Right renal pelvis (tissue), 4 donors: ENCODE data around the gene FSD2. TPM values are rescaled to one million over a fixed set of nuclear protein-coding genes. Genes with fewer than 3 reads are reported as not detected.
"Not testable (repeated sequence)": the region's sequence is repeated elsewhere in the genome, so short reads cannot be mapped to it uniquely, and the experiment has no call there.

Experiments
- DNase-seq, 4 donors: peaks; one replicate each; pipeline ENCODE4 v3.0.0-alpha.2; 2013; ENCODE audit warnings: low read depth in 4 of 4, low spot score in 3 of 4, missing footprints in 1 of 4
- polyA plus RNA-seq, 4 donors: library from polyadenylated mRNA; unstranded; fragments of 120-200 nt; gene quantifications; one replicate each; pipeline ENCODE4 v1.2.1, GENCODE V29; 2013; ENCODE audit not compliant: insufficient read length in 4 of 4

Gene FSD2
- polyA plus RNA-seq, 4 donors, result 0.04 to 0.29 (median 0.10) TPM

DNA sequence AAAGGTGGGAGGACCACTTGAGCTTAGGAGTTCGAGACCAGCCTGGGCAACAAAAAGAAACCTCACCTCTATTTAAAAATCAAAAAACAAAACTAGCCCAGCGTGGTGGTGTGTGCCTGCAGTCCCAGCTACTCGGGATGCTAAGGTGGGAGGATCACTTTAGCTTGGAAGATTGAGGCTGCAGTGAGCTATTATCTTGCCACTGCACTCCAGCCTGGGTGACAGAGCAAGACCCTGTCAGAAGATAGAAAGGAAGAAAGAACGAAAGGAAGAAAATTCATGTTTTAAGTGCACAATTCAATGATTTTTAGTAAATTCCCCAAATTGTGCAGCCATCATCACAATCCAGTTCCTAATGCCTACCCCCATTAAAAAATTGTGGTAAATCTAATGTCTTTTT is 7.8 kb downstream of the FSD2 start:
- DNase-seq, result no peak

DNA sequence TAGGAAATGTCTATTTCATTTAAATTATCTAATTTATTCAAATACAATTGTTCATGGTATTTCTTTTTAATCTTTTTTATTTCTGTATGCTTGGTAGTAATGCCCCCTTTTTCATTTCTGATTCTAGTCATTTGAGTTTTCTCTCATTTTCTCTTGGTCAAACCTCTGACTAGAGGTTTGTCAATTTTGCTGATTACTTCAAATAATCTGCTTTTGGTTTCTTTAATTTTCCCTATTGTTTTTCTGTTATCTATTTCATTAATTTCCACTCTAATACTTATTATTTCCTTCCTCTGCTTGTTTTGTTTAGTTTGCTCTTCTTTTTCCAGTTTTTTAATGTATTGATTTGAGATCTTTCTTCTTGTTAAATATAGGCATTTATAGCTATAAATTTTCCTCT is 12.1 kb downstream of the FSD2 start:
- DNase-seq, result no peak

GRCh38 chr15:82792068-82792467 is 13.8 kb downstream of the FSD2 start:
- no peak for DNase-seq

- no peak for DNase-seq
Measured at GRCh38 chr15:82790321-82790720, 15.5 kb downstream of the FSD2 start.

- no peak for DNase-seq
Measured at GRCh38 chr15:82789491-82789890, 16.4 kb downstream of the FSD2 start.

- no peak for DNase-seq
Measured at GRCh38 chr15:82788496-82788895, 17.4 kb downstream of the FSD2 start.

DNA sequence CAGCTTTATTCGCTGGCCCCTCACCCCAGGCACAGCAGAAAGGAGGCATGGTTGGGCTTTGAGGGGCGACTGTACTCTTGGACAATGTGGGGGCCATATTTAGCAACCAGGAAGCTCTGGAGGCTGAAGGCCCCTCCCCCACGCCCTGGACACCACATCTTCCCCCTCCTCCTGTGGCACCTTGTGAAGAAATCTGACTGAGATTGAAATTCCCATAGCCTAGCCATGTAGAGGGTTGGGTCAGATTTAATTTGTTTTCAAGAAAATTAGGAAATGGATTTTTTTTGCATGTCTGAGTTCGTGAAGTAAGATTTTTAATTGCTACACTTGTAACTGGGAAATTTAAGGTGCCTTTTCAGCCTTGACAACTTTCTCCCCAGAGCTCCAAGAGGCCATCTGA is 24.5 kb downstream of the FSD2 start:
- DNase-seq, result no peak

DNA sequence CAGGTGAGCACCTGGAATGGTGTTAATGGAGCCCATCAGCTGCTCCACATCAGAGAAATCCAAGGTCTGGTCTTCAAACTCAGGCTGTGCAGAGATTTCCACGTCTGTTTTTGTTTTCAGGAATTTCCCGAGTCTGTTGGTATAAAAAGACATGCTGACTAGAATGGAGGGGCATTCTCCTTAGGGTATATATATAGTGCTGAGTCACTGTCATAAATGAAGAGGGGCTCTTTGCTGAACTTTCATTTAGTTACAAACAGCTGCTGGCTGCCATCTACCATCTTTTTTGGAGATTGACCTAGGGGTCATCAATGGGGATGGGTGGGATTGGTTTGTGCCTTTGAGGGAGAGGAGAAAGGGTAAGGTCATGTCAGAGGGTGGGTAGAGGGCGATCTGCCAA is 27.1 kb downstream of the FSD2 start:
- DNase-seq, result no peak

GRCh38 chr15:82774496-82774895 is 31.4 kb downstream of the FSD2 start:
- DNase-seq, result no peak

- no peak for DNase-seq
Measured at GRCh38 chr15:82771789-82772607, 33.9 kb downstream of the FSD2 start.

DNA sequence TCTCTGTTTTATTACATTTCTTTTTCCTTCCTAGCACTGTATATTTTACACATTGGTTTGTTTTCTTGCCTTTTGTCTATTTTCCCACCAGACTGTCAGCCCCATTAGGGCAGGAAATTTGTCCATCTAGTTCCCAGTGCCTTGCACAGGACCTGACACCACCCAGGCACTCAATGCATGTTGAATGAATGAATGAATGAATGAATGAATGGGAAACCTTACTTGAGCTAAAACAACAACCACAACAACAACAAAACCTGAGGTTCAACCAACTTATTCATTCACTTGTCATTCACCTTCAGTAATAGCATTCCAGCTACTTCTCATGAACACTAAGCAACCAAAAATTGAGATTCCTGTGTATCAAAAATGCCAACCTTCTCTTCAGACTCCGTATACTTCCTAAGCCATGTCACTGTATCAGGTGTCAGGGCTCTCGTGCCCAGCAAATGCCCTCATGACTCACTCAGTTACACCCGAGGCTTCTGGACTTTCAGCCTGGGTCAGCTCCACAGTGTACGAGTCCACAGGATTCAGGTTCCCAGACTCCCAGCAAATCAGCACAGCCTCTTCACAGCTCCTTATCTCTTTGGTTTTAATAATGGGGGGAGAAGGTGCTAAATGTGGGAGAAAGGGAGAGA is 37.3 kb downstream of the FSD2 start:
- no peak for DNase-seq

DNA sequence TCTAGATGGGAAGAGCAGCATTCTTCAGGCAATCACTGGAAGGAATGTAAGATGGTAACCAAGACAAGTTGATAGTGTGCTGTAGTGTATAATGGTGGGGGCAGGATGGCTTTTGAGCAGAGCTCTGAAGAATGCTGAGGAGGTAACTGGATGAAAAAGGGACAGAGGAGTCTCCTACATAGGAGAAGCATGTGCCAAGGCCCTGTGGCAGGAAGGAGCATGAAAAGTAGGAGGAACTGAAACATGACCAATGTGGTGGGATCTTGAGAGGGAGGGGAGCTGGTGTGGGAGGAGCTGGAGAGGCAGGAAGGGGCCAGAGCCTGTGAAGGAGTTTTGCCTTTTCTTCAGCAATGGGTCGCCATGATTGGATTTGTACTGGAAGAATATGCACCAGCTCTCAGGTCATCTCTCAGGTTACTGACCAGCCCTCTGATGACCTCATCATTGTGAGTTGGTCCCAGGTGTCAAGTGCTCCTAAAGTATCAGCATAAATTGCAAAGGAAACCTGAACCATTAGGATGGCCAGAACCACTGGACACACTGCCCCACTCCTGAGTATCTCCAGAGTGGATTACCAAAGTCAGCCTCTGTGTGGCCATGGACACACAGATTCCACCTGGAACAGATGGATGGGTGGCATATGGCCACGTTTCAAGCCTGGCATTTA is 38.6 kb downstream of the FSD2 start:
- DNase-seq, result no peak

DNA sequence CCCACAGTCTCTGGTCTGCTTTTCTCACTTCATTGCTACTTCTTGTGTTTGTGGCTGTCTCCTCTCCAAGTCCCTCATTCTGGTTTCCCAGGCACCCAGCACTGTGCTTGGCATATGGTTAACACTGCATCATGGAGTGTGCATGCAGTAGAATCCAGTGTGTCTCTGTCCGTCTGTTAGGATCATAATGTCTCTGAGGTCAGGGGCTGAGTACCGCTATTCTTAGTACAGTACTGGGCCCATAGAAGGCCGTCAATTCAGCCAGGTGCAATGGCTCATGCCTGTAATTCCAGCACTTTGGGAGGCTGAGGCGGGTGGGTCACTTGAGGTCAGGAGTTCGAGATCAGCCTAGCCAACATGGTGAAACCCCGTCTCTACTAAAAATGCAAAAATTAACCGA is 39.7 kb downstream of the FSD2 start:
- DNase-seq, result not testable (repeated sequence)

DNA sequence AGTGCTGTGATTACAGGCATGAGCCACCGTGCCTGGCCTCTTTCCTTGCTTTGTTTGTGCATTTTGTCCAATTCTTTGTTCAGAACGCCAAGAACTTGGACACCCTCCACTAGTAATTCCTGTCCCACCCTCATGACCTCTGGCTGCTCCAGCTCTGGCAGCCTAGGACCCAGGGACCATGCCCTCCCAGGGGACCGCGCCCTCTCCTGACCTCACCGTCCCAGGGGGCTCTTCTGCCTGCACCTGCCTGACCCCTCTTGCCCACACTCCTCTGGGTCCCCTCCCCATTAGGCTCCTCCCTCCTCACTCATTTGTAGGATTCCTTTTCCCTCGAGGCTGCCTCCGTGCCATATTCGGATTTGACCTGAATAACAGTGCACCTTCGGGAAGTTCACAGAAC is 41.1 kb downstream of the FSD2 start:
- no peak for DNase-seq

DNA sequence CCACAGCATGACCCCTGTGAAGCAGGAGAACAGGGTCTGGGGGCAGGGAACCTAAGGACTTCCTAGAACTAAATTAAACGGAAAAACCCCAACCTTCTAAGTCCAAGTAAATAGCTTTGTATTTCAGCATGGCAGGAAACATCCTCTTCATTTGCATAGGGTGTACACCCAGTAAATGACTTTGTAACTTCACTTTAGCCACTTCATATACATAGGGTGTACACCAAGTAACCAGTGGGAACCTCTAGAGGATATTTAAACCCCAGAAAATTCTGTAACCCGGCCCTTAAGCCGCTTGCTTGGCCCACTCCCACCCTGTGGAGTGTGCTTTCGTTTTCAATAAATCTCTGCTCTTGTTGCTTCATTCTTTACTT is 41.8 kb downstream of the FSD2 start:
- DNase-seq, result no peak

DNA sequence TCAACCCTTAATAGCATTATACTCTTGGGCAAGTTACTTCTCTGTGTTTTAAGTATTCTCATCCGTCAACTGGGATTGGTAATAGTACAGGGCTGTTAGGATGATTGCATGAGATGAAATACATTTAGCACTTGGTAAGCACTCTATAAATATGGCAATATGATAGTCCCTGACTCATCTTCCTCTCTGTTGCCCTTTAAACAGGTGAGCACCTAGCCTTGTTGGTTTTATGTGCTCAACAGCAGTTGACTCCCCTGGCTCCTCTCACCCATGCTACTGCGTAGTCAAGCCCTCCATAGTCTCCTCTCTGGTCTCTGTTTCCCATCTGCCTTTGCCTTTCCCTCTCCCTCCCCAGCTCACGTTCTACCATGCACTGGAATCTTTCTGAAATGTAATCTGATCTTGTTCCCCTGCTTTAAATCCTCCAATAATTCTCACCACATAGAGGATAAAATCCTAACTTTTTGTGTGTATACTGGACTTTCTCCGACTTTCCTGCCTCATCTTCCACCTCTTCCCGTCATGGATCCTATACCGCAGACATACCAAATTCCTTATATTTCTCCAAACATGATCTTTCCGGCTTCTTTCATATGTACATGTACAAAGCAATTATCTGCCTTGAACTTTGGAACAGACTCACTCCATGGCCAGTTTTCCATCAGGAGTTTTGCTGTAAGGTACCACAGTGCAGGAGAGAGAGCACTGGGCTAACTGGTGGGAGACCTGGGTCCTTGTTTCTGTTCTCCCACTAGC is 42.3 kb downstream of the FSD2 start:
- no peak for DNase-seq

GRCh38 chr15:82751308-82751707 is 54.6 kb downstream of the FSD2 start:
- DNase-seq, result no peak

DNA sequence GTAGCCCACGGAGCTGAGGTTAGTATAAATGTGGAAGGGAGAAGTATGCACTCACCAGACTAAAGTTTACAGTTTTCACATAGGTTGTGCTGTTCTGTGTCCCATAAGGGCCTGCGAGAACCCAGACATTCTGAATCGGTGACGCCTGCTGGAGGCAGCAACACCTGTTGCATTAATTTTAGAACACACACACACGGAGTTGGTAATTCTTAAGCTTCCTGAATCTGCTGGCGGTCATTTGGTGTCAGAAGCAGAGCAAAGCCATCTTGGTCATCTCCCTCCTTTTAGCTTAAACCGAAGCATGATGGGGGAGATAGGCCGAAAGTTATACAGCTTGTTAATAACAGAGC is 55.1 kb downstream of the FSD2 start:
- DNase-seq, result peak in 1 of 4 donors; percentile 1

GRCh38 chr15:82749951-82750830 is 55.7 kb downstream of the FSD2 start:
- DNase-seq, result peak; percentile 89 to 93 (median 92)

GRCh38 chr15:82748315-82748714 is 57.6 kb downstream of the FSD2 start:
- no peak for DNase-seq
